Keratinocyte (primary cell): ENCODE data around the gene LRRC9. TPM values are rescaled to one million over a fixed set of nuclear protein-coding genes. Genes with fewer than 3 reads are reported as not detected.

Source experiments
- DNase-seq: peaks from one replicate; pipeline ENCODE4 v3.0.0-alpha.2; 2011; ENCODE audit warnings: low read depth, missing footprints, low spot score
- FAIRE-seq: peaks from 2 replicates; lab custom pipeline; 2011; peaks lifted over from hg19 to GRCh38; lab: Jason Lieb, UNC
- H2AFZ ChIP-seq: 2 replicates; pipeline ENCODE4 v1.6.0; 2012; ENCODE audit warnings: low read length, control low read depth, inconsistent platforms; ENCODE audit not compliant: control insufficient read depth
- H3K27ac ChIP-seq: 2 replicates; pipeline ENCODE4 v1.5.1; 2011; ENCODE audit warnings: low read length; ENCODE audit not compliant: control insufficient read depth, insufficient read depth
- H3K27me3 ChIP-seq: 3 replicates; pipeline ENCODE4 v1.6.0; 2011; ENCODE audit warnings: low read length; ENCODE audit not compliant: control insufficient read depth, insufficient read depth; ENCODE audit errors: extremely low read depth
- H3K36me3 ChIP-seq, 2 experiments: 2 replicates in 1 of 2; 3 replicates in 1 of 2; pipeline ENCODE4 v1.5.1; 2011; ENCODE audit warnings: low read length in 2 of 2, mild to moderate bottlenecking in 1 of 2; ENCODE audit not compliant: control insufficient read depth in 2 of 2, insufficient read depth in 2 of 2; ENCODE audit errors: extremely low read depth in 1 of 2
- H3K4me1 ChIP-seq: 3 replicates; pipeline ENCODE4 v1.5.1; 2011; ENCODE audit warnings: low read length; ENCODE audit not compliant: control insufficient read depth, insufficient read depth; ENCODE audit errors: extremely low read depth
- H3K4me2 ChIP-seq: 3 replicates; pipeline ENCODE4 v1.6.0; 2011; ENCODE audit warnings: low read depth, low read length; ENCODE audit not compliant: control insufficient read depth, insufficient read depth; ENCODE audit errors: extremely low read depth
- H3K4me3 ChIP-seq, 3 experiments: fragments of 200-600 bp in 1 of 3; sonication (generic) in 1 of 3; 2 replicates in 2 of 3; 3 replicates in 1 of 3; pipeline ENCODE4 v1.5.1; 2011 to 2016; ENCODE audit warnings: low read length in 3 of 3, mild to moderate bottlenecking in 3 of 3, control low read depth in 2 of 3, inconsistent platforms in 1 of 3, low read depth in 1 of 3, mixed read lengths in 1 of 3, mixed run types in 1 of 3, moderate library complexity in 1 of 3; ENCODE audit not compliant: control insufficient read depth in 2 of 3, insufficient read depth in 2 of 3; ENCODE audit errors: extremely low read depth in 1 of 3
- H3K79me2 ChIP-seq: 2 replicates; pipeline ENCODE4 v1.6.0; 2012; ENCODE audit warnings: low read length; ENCODE audit not compliant: control insufficient read depth, insufficient read depth
- H3K9ac ChIP-seq: 3 replicates; pipeline ENCODE4 v1.6.0; 2011; ENCODE audit warnings: low read length; ENCODE audit not compliant: control insufficient read depth, insufficient read depth; ENCODE audit errors: extremely low read depth
- H3K9me1 ChIP-seq: 3 replicates; pipeline ENCODE4 v1.6.0; 2011; ENCODE audit warnings: low read length; ENCODE audit not compliant: control insufficient read depth, insufficient read depth; ENCODE audit errors: extremely low read depth
- H3K9me3 ChIP-seq: 2 replicates; pipeline ENCODE4 v1.5.1; 2012; ENCODE audit warnings: low read depth, low read length; ENCODE audit not compliant: control insufficient read depth
- H4K20me1 ChIP-seq: 3 replicates; pipeline ENCODE4 v1.6.0; 2011; ENCODE audit warnings: low read length; ENCODE audit not compliant: control insufficient read depth, insufficient read depth; ENCODE audit errors: extremely low read depth
- EZH2 ChIP-seq: IDR thresholded peaks from one replicate; pipeline ENCODE4 v1.6.1; 2012; ENCODE audit warnings: inconsistent platforms, mild to moderate bottlenecking, low read length, moderate library complexity
- dilution Hi-C: fragments of 300-500 bp; cut with MboI; formaldehyde crosslinking; loops from one replicate; pipeline ENCODE4 v1.7.0; 2020; ENCODE audit warnings: low sequenced_read_pairs; ENCODE audit not compliant: extremely low pct_ligation_motif_present
- polyA plus RNA-seq, 5 experiments: library from polyadenylated mRNA; depleted of rRNA in 3 of 5; stranded (reverse) in 3 of 5; stranded (forward) in 1 of 5; unstranded in 1 of 5; fragments of >200 nt; gene quantifications; 1 replicate in 1 of 5; 2 replicates in 3 of 5; 3 replicates in 1 of 5; pipeline versions ENCODE4 v1.2.1 to v1.2.3, GENCODE V29; 2011 to 2012; ENCODE audit warnings: missing spikeins in 2 of 5, low read depth in 1 of 5, low replicate concordance in 1 of 5
- TF ChIP-seq, protein P1 (sequence below), 3 experiments: IDR thresholded peaks in 1 of 3; conservative IDR thresholded peaks in 1 of 3; optimal IDR thresholded peaks in 1 of 3; 2 replicates in 2 of 3; 3 replicates in 1 of 3; pipeline versions ENCODE3 to v1.5.1; 2011; ENCODE audit warnings: low read length in 3 of 3, mild to moderate bottlenecking in 3 of 3, moderate library complexity in 2 of 3, control low read depth in 1 of 3, inconsistent platforms in 1 of 3; ENCODE audit not compliant: insufficient read depth in 2 of 3; ENCODE audit errors: extremely low read depth in 1 of 3

LRRC9 gene
- polyA plus RNA-seq, 1 donor (not counting 4 experiments of a cell fraction or from before 2014, with no cell fraction given) = not detected

DNA sequence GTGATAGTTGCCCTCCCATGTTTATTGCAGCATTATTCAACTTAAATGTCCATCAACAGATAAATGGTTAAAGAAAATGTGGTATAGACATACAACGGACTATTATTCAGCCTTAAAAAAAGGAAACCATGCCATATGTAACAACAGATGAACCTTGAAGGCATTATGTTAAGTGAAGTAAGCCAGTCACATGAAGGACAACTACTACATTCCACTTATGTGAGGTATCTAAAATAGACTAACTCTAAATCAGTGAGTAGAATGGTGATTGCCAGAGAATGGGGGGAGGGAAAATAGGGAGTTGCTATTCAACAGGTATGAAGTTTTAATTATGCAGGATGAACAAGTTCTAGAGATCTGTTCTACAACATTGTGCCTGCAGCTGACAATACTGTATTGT, 181.8 kb downstream of the LRRC9 start:
- Histone ChIP-seq H2AFZ (no peak overlapping the region), H3K79me2 (peaks cover 89% of the 10 kb centered on the region), H3K27me3 (no peaks in the 10 kb centered on the region), H3K27ac (no peak overlapping the region), H3K4me1 (peaks cover 2% of the 10 kb centered on the region), H3K9ac (no peak overlapping the region), H3K4me2 (no peak overlapping the region), H3K9me1 (no peaks in the 10 kb centered on the region), H3K4me3 (no peak overlapping the region), H3K36me3 (peaks cover 0 to 6% of the 10 kb centered on the region in 2 experiments), H4K20me1 (no peaks in the 10 kb centered on the region), H3K9me3 (no peaks in the 10 kb centered on the region)
- DNase-seq = no peak
- no peak for TF ChIP-seq EZH2
- TF ChIP-seq, protein P1, sequence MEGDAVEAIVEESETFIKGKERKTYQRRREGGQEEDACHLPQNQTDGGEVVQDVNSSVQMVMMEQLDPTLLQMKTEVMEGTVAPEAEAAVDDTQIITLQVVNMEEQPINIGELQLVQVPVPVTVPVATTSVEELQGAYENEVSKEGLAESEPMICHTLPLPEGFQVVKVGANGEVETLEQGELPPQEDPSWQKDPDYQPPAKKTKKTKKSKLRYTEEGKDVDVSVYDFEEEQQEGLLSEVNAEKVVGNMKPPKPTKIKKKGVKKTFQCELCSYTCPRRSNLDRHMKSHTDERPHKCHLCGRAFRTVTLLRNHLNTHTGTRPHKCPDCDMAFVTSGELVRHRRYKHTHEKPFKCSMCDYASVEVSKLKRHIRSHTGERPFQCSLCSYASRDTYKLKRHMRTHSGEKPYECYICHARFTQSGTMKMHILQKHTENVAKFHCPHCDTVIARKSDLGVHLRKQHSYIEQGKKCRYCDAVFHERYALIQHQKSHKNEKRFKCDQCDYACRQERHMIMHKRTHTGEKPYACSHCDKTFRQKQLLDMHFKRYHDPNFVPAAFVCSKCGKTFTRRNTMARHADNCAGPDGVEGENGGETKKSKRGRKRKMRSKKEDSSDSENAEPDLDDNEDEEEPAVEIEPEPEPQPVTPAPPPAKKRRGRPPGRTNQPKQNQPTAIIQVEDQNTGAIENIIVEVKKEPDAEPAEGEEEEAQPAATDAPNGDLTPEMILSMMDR (optimal IDR thresholded peaks at IDR 0.05 in 1 of 3, IDR thresholded peaks at IDR 0.05 in 1 of 3, conservative IDR thresholded peaks at IDR 0.05 in 1 of 3; ENCODE audit: extremely low read depth in 1 of 3, insufficient read depth in 2 of 3, low read length in 3 of 3) = no peak
- dilution Hi-C loops = no loop called here
- FAIRE-seq = no peak

DNA sequence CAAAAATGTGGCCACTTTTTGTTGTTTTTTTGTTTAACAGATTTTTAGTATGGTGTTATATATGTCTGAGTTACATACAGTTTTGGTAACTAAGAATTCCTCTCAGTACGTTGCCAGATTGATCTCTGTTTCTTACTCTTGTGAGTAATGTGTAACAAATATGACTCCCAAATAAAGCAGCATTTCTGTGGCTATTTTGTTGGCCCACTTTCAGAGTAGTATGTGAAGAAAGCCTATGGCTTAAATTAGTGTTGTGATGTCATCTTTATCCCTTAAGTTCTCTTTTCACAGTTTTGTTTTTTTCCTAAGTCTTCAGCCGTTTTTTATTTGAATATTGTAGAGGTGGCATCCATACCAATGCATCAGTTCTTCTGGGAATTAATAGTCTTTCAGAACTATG, 182.4 kb downstream of the LRRC9 start:
- no peak for FAIRE-seq
- no peak overlapping the region for H2AFZ ChIP-seq
- H3K9me1 ChIP-seq = no peaks in the 10 kb centered on the region
- dilution Hi-C loops = no loop called here
- peaks cover 85% of the 10 kb centered on the region for H3K79me2 ChIP-seq
- no peaks in the 10 kb centered on the region for H3K9me3 ChIP-seq
- no peaks in the 10 kb centered on the region for H4K20me1 ChIP-seq
- no peak for DNase-seq
- no peak overlapping the region for H3K27ac ChIP-seq
- no peak overlapping the region for H3K4me2 ChIP-seq
- H3K36me3 ChIP-seq = peaks cover 0 to 6% of the 10 kb centered on the region in 2 experiments
- no peak overlapping the region for H3K9ac ChIP-seq
- peaks cover 2% of the 10 kb centered on the region for H3K4me1 ChIP-seq
- no peak overlapping the region for H3K4me3 ChIP-seq
- TF ChIP-seq, protein P1 (optimal IDR thresholded peaks at IDR 0.05 in 1 of 3, IDR thresholded peaks at IDR 0.05 in 1 of 3, conservative IDR thresholded peaks at IDR 0.05 in 1 of 3; ENCODE audit: extremely low read depth in 1 of 3, insufficient read depth in 2 of 3, low read length in 3 of 3) = no peak
- TF ChIP-seq EZH2 = no peak
- H3K27me3 ChIP-seq = no peaks in the 10 kb centered on the region
